MM.1S (cell line): ENCODE results near the gene XRCC6.

Experiments used
- DNase-seq: peaks from one replicate; pipeline ENCODE4 v3.0.0-alpha.2; 2015
- H2AFZ ChIP-seq: fragments of 300-600 bp; sonication (generic); 2 replicates; pipeline ENCODE4 v1.6.0; 2016; ENCODE audit warnings: antibody characterized with exemption, low read length
- H3F3A ChIP-seq: fragments of 300-600 bp; sonication (generic); 2 replicates; pipeline ENCODE4 v1.6.1; 2016; ENCODE audit warnings: mild to moderate bottlenecking, antibody characterized with exemption, low read length, moderate library complexity, mixed read lengths; ENCODE audit not compliant: insufficient read depth
- H3K27ac ChIP-seq: fragments of 300-600 bp; sonication (generic); 2 replicates; pipeline ENCODE4 v1.5.1; 2016; ENCODE audit warnings: mild to moderate bottlenecking, low read length
- H3K27me3 ChIP-seq: fragments of 300-600 bp; sonication (generic); replicated peaks from 2 replicates; pipeline ENCODE4 v1.6.0; 2016; ENCODE audit warnings: low read length; ENCODE audit not compliant: insufficient read depth
- H3K36me3 ChIP-seq: fragments of 300-600 bp; sonication (generic); replicated peaks from 2 replicates; pipeline ENCODE4 v1.6.1; 2016; ENCODE audit warnings: mild to moderate bottlenecking, low read length, mixed read lengths; ENCODE audit not compliant: insufficient read depth
- H3K4me1 ChIP-seq: fragments of 300-600 bp; sonication (generic); 2 replicates; pipeline ENCODE4 v1.6.1; 2016; ENCODE audit warnings: low read length, mixed read lengths
- H3K4me2 ChIP-seq: fragments of 300-600 bp; sonication (generic); 2 replicates; pipeline ENCODE4 v1.6.0; 2016; ENCODE audit warnings: low read depth, low read length
- H3K4me3 ChIP-seq: fragments of 300-600 bp; sonication (generic); 2 replicates; pipeline ENCODE4 v1.5.1; 2016; ENCODE audit warnings: low read length, mixed read lengths
- H3K79me2 ChIP-seq: fragments of 300-600 bp; sonication (generic); 2 replicates; pipeline ENCODE4 v1.6.1; 2016; ENCODE audit warnings: mixed run types, low read length, mixed read lengths
- H3K9ac ChIP-seq: fragments of 300-600 bp; sonication (generic); 2 replicates; pipeline ENCODE4 v1.6.1; 2016; ENCODE audit warnings: low read length, mixed read lengths
- H3K9me2 ChIP-seq: fragments of 300-600 bp; sonication (generic); replicated peaks from 2 replicates; pipeline ENCODE4 v1.6.1; 2016; ENCODE audit warnings: mild to moderate bottlenecking, low read length, mixed read lengths; ENCODE audit not compliant: insufficient read depth
- H3K9me3 ChIP-seq: fragments of 300-600 bp; sonication (generic); replicated peaks from 2 replicates; pipeline ENCODE4 v1.6.1; 2016; ENCODE audit warnings: mild to moderate bottlenecking, low read length, mixed read lengths; ENCODE audit not compliant: insufficient read depth
- H4K20me1 ChIP-seq: fragments of 300-600 bp; sonication (generic); 2 replicates; pipeline ENCODE4 v1.6.1; 2016; ENCODE audit warnings: mild to moderate bottlenecking, low read length, moderate library complexity, mixed read lengths; ENCODE audit not compliant: insufficient read depth
- EZH2 ChIP-seq: fragments of 300-600 bp; sonication (generic); optimal IDR thresholded peaks from 2 replicates; pipeline ENCODE3; 2017; ENCODE audit warnings: low read depth, mild to moderate bottlenecking, antibody characterized with exemption, low read length, mixed read lengths
- EZH2phosphoT487 ChIP-seq: fragments of 300-600 bp; sonication (generic); IDR thresholded peaks from 2 replicates; pipeline ENCODE4 v1.6.1; 2018; ENCODE audit warnings: antibody characterized with exemption, low read length
- TF ChIP-seq, protein P1 (sequence below): fragments of 300-600 bp; sonication (generic); IDR thresholded peaks from 2 replicates; pipeline ENCODE4 v1.5.1; 2016; ENCODE audit warnings: antibody characterized with exemption, low read length, mixed read lengths

XRCC6 gene

DNA sequence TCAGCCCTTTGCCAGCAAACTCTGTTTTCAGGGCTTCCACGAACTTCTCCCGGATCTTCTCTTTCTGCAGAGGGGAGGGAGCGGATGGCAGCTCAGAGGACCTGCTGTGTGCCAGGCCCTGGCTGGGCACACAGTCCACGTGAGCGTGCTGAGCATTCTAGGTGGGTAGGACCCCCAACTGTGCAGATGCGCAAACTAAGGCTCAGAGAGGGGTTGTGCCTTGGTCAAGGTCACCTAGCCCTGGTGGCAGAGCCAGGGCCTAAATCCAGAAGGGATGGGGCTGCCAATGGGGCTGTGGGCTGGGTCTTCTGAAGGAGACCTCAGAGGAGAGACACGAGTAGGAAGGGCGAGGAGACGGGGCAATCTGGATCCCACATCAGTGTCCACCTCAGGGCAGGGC lies 42.3 kb upstream of the XRCC6 start:
- TF ChIP-seq, protein P1, sequence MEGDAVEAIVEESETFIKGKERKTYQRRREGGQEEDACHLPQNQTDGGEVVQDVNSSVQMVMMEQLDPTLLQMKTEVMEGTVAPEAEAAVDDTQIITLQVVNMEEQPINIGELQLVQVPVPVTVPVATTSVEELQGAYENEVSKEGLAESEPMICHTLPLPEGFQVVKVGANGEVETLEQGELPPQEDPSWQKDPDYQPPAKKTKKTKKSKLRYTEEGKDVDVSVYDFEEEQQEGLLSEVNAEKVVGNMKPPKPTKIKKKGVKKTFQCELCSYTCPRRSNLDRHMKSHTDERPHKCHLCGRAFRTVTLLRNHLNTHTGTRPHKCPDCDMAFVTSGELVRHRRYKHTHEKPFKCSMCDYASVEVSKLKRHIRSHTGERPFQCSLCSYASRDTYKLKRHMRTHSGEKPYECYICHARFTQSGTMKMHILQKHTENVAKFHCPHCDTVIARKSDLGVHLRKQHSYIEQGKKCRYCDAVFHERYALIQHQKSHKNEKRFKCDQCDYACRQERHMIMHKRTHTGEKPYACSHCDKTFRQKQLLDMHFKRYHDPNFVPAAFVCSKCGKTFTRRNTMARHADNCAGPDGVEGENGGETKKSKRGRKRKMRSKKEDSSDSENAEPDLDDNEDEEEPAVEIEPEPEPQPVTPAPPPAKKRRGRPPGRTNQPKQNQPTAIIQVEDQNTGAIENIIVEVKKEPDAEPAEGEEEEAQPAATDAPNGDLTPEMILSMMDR: no peak
- no peak for TF ChIP-seq EZH2phosphoT487
- TF ChIP-seq EZH2: no peak
- H4K20me1 ChIP-seq: no peaks in the 10 kb centered on the region
- H3K4me2 ChIP-seq: no peak overlapping the region
- no peak overlapping the region for H3K4me3 ChIP-seq
- no peaks in the 10 kb centered on the region for H3K9me3 ChIP-seq
- no peaks in the 10 kb centered on the region for H3K4me1 ChIP-seq
- no peak overlapping the region for H3K27ac ChIP-seq
- no peak overlapping the region for H2AFZ ChIP-seq
- H3K9me2 ChIP-seq: no peaks in the 10 kb centered on the region
- H3F3A ChIP-seq: no peaks in the 10 kb centered on the region
- H3K9ac ChIP-seq: no peak overlapping the region
- no peak for DNase-seq
- H3K27me3 ChIP-seq: no peaks in the 10 kb centered on the region
- no peaks in the 10 kb centered on the region for H3K79me2 ChIP-seq
- no peaks in the 10 kb centered on the region for H3K36me3 ChIP-seq

DNA sequence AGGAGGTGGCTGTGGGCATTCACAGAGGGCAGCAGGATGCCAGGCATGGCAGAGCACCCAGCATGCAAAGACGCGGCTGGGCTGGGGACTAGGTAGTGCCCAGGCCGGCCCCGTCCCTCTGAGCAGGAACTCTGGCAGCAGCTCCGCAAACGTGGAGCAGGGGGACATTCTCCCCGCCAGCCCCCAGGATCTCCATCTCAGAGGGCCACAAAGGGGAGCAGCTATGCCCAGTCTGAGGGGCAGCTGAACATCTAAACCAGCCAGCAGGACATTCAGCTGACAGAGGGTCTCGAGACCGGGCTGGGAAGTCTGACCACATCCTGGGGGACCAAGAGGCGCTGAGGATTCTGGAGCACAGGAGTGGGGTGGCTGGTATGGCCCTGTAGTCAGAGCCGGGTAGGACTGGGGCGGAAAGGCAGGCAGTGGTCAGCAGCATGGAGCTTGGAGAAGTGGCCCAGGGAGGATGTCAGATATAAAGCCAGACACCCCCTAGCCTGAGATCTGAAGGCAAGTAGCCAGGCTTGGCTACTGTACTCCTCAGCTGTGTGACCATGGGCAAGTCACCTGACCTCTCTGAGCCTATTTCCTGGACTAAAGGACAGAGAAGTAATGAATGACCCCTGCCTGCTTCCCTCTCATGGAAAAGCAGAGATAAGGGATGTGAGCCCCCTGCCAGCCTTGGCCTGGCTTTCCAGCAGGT lies 41.6 kb upstream of the XRCC6 start:
- no peaks in the 10 kb centered on the region for H3K9me2 ChIP-seq
- no peaks in the 10 kb centered on the region for H3K27me3 ChIP-seq
- H3K4me3 ChIP-seq: no peak overlapping the region
- no peak for DNase-seq
- H3K9ac ChIP-seq: no peak overlapping the region
- H4K20me1 ChIP-seq: no peaks in the 10 kb centered on the region
- TF ChIP-seq EZH2phosphoT487: no peak
- no peak for TF ChIP-seq EZH2
- TF ChIP-seq, protein P1: no peak
- H3K9me3 ChIP-seq: no peaks in the 10 kb centered on the region
- H2AFZ ChIP-seq: no peak overlapping the region
- no peaks in the 10 kb centered on the region for H3K4me1 ChIP-seq
- no peaks in the 10 kb centered on the region for H3K36me3 ChIP-seq
- no peak overlapping the region for H3K27ac ChIP-seq
- H3K4me2 ChIP-seq: no peak overlapping the region
- no peaks in the 10 kb centered on the region for H3F3A ChIP-seq
- no peaks in the 10 kb centered on the region for H3K79me2 ChIP-seq

DNA sequence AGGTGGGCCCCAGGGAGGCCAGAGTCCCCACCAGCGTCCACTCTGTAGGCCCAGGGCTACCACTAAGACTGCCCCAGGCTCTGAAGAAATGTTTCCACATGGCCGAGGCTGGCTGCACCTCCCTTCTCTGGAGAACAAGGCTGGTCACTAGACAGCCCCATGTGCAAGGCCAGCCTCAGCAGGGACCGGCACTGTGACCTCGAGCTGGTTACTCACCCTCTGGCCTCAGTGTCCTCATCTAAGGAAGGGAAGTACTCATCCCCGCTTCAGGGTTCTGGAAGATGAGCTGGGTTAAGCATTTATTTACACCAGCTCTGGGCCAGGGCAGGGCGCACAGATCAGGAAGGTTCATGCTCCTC lies 41.1 kb upstream of the XRCC6 start:
- Histone ChIP-seq H3F3A (no peaks in the 10 kb centered on the region), H3K79me2 (no peaks in the 10 kb centered on the region), H4K20me1 (no peaks in the 10 kb centered on the region), H3K27me3 (no peaks in the 10 kb centered on the region), H3K27ac (no peak overlapping the region), H3K9me2 (no peaks in the 10 kb centered on the region), H3K36me3 (no peaks in the 10 kb centered on the region), H2AFZ (no peak overlapping the region), H3K9me3 (no peaks in the 10 kb centered on the region), H3K4me1 (no peaks in the 10 kb centered on the region), H3K4me3 (no peak overlapping the region), H3K4me2 (no peak overlapping the region), H3K9ac (no peak overlapping the region)
- TF ChIP-seq EZH2 (no peak), EZH2phosphoT487 (no peak)
- TF ChIP-seq, protein P1: no peak
- no peak for DNase-seq
